ENCODE results near the gene DMD. TPM values are rescaled to one million over a fixed set of nuclear protein-coding genes. Genes with fewer than 3 reads are reported as not detected.

The DMD gene
- polyA plus RNA-seq, 1 donor from 2014 or later: 21.6 TPM

GRCh38 chrX:32170481-32170880, 1040.9 kb downstream of the DMD start:
- Histone ChIP-seq H3F3A (ENCODE audit: insufficient read depth, low read length, poor library complexity, severe bottlenecking) (no peaks in the 10 kb centered on the region), H3K27me3 (ENCODE audit: insufficient read depth, low read depth, low read length) (no peaks in the 10 kb centered on the region), H3K9me2 (ENCODE audit: insufficient read depth, low read length) (no peaks in the 10 kb centered on the region), H3K9me3 (ENCODE audit: low read length) (no peaks in the 10 kb centered on the region), H3K27ac (ENCODE audit: low read length) (no peak overlapping the region), H4K20me1 (ENCODE audit: insufficient read depth) (no peaks in the 10 kb centered on the region), H3K36me3 (ENCODE audit: insufficient read depth, low read length) (no peaks in the 10 kb centered on the region), H3K79me2 (replicated peaks; ENCODE audit: insufficient read depth, low read length) (no peaks in the 10 kb centered on the region), H3K4me3 (ENCODE audit: low read length) (no peak overlapping the region), H2AFZ (ENCODE audit: low read depth, low read length) (no peak overlapping the region), H3K4me2 (ENCODE audit: low read length) (no peak overlapping the region), H3K9ac (ENCODE audit: low read length) (no peak overlapping the region)
- TF ChIP-seq SMC3 (conservative IDR thresholded peaks at IDR 0.05; ENCODE audit: poor library complexity) (no peak), CTCF (IDR thresholded peaks at IDR 0.05; ENCODE audit: poor library complexity, severe bottlenecking) (no peak), EP300 (conservative IDR thresholded peaks at IDR 0.05; ENCODE audit: poor library complexity, severe bottlenecking) (no peak), POLR2AphosphoS5 (IDR thresholded peaks at IDR 0.05) (no peak), REST (IDR thresholded peaks at IDR 0.05; ENCODE audit: borderline replicate concordance) (no peak), EZH2 (IDR thresholded peaks at IDR 0.05; ENCODE audit: borderline replicate concordance, insufficient read depth, low read length, poor library complexity, severe bottlenecking) (no peak), TAF1 (IDR thresholded peaks at IDR 0.05; ENCODE audit: low read depth) (no peak), RAD21 (conservative IDR thresholded peaks at IDR 0.05) (no peak), MXI1 (conservative IDR thresholded peaks at IDR 0.05; ENCODE audit: poor library complexity, severe bottlenecking) (no peak)

- Histone ChIP-seq H3K27ac (ENCODE audit: low read length) (peak overlapping the region; percentile 77), H3K4me3 (ENCODE audit: low read length) (peak overlapping the region; percentile 72), H3K9ac (ENCODE audit: low read length) (peak overlapping the region; percentile 64), H3K79me2 (replicated peaks; ENCODE audit: insufficient read depth, low read length) (peaks cover 31% of the 10 kb centered on the region), H3K27me3 (ENCODE audit: insufficient read depth, low read depth, low read length) (no peaks in the 10 kb centered on the region), H3F3A (ENCODE audit: insufficient read depth, low read length, poor library complexity, severe bottlenecking) (no peaks in the 10 kb centered on the region), H2AFZ (ENCODE audit: low read depth, low read length) (peak overlapping the region; percentile 40), H3K9me2 (ENCODE audit: insufficient read depth, low read length) (no peaks in the 10 kb centered on the region), H4K20me1 (ENCODE audit: insufficient read depth) (no peaks in the 10 kb centered on the region), H3K4me2 (ENCODE audit: low read length) (no peak overlapping the region), H3K9me3 (ENCODE audit: low read length) (no peaks in the 10 kb centered on the region), H3K36me3 (ENCODE audit: insufficient read depth, low read length) (no peaks in the 10 kb centered on the region)
- TF ChIP-seq CTCF (IDR thresholded peaks at IDR 0.05; ENCODE audit: poor library complexity, severe bottlenecking) (no peak), MXI1 (conservative IDR thresholded peaks at IDR 0.05; ENCODE audit: poor library complexity, severe bottlenecking) (peak; percentile 51), POLR2AphosphoS5 (IDR thresholded peaks at IDR 0.05) (peak; percentile 51), EZH2 (IDR thresholded peaks at IDR 0.05; ENCODE audit: borderline replicate concordance, insufficient read depth, low read length, poor library complexity, severe bottlenecking) (no peak), SMC3 (conservative IDR thresholded peaks at IDR 0.05; ENCODE audit: poor library complexity) (peak; percentile 46), TAF1 (IDR thresholded peaks at IDR 0.05; ENCODE audit: low read depth) (peak; percentile 63), EP300 (conservative IDR thresholded peaks at IDR 0.05; ENCODE audit: poor library complexity, severe bottlenecking) (no peak), RAD21 (conservative IDR thresholded peaks at IDR 0.05) (peak; percentile 51), REST (IDR thresholded peaks at IDR 0.05; ENCODE audit: borderline replicate concordance) (peak; percentile 57)
Measured at GRCh38 chrX:32155044-32155638, 1056.2 kb downstream of the DMD start.
